SK-N-SH (cell line): ENCODE data around the gene PIK3C2B. TPM values are rescaled to one million over a fixed set of nuclear protein-coding genes. Genes with fewer than 3 reads are reported as not detected.

Experiments
- CTCF ChIA-PET: fragments of 300-600, 350-600 bp; formaldehyde crosslinking; extraction: SDS; loops from one replicate; lab custom pipeline; 2021; lab: Yijun Ruan, JAX
- POLR2A ChIA-PET: fragments of 350-600 bp; sonication (Branson Sonifier 250); formaldehyde crosslinking; extraction: SDS; loops from one replicate; lab custom pipeline; 2020; ENCODE audit warnings: antibody characterized with exemption, inconsistent platforms; lab: Yijun Ruan, JAX
- DNase-seq: peaks from one replicate; pipeline ENCODE4 v3.0.0; 2012
- H2AFZ ChIP-seq: fragments of 200-600 bp; sonication (generic); 2 replicates; pipeline ENCODE4 v1.8.1; 2016; ENCODE audit warnings: antibody characterized with exemption, mild to moderate bottlenecking, low read depth
- H3F3A ChIP-seq: fragments of 200-600 bp; sonication (generic); replicated peaks from 2 replicates; pipeline ENCODE3; 2016; ENCODE audit warnings: antibody characterized with exemption, mild to moderate bottlenecking; ENCODE audit not compliant: insufficient read depth
- H3K27ac ChIP-seq, 2 experiments: fragments of 200-500 bp in 1 of 2; fragments of 200-600 bp in 1 of 2; sonication (Bioruptor generic) in 1 of 2; sonication (generic), shearing (Covaris generic) in 1 of 2; 2 replicates each; pipeline versions ENCODE4 v1.5.1 to v1.6.1; 2014 to 2016; ENCODE audit warnings: low read depth in 2 of 2, inconsistent platforms in 1 of 2, low read length in 1 of 2, mild to moderate bottlenecking in 1 of 2, mixed read lengths in 1 of 2
- H3K27me3 ChIP-seq: fragments of 200-600 bp; sonication (generic), shearing (Covaris generic); 2 replicates; pipeline ENCODE4 v1.6.1; 2016; ENCODE audit warnings: mixed run types; ENCODE audit not compliant: insufficient read depth
- H3K36me3 ChIP-seq, 2 experiments: fragments of 200-500 bp in 1 of 2; fragments of 200-600 bp in 1 of 2; sonication (Bioruptor generic) in 1 of 2; sonication (generic) in 1 of 2; replicated peaks in 1 of 2; 2 replicates each; pipeline versions ENCODE3 to v1.5.1; 2014 to 2016; ENCODE audit warnings: low read length in 1 of 2, mild to moderate bottlenecking in 1 of 2; ENCODE audit not compliant: insufficient read depth in 2 of 2, control insufficient read depth in 1 of 2
- H3K4me1 ChIP-seq, 2 experiments: fragments of 200-500 bp in 1 of 2; fragments of 200-600 bp in 1 of 2; sonication (Bioruptor generic) in 1 of 2; sonication (generic), shearing (Covaris generic) in 1 of 2; 2 replicates each; pipeline versions ENCODE4 v1.5.1 to v1.6.1; 2014 to 2016; ENCODE audit warnings: low read depth in 1 of 2, low read length in 1 of 2, mixed run types in 1 of 2; ENCODE audit not compliant: insufficient read depth in 2 of 2, control insufficient read depth in 1 of 2
- H3K4me2 ChIP-seq: fragments of 200-600 bp; sonication (generic), shearing (Covaris generic); 2 replicates; pipeline ENCODE4 v1.6.1; 2017; ENCODE audit warnings: mixed run types
- H3K4me3 ChIP-seq, 2 experiments: fragments of 200-500 bp in 1 of 2; fragments of 200-600 bp in 1 of 2; sonication (Bioruptor generic) in 1 of 2; sonication (generic), shearing (Covaris generic) in 1 of 2; 2 replicates each; pipeline versions ENCODE4 v1.5.1 to v1.8.1; 2014 to 2016; ENCODE audit warnings: low read depth in 2 of 2, inconsistent platforms in 1 of 2, low read length in 1 of 2, mild to moderate bottlenecking in 1 of 2, mixed read lengths in 1 of 2, moderate library complexity in 1 of 2
- H3K79me2 ChIP-seq: fragments of 200-600 bp; sonication (generic); 2 replicates; pipeline ENCODE4 v1.8.1; 2017; ENCODE audit warnings: mild to moderate bottlenecking; ENCODE audit not compliant: insufficient read depth
- H3K9ac ChIP-seq: fragments of 200-600 bp; sonication (generic); 2 replicates; pipeline ENCODE4 v1.6.1; 2017; ENCODE audit warnings: mixed run types
- H3K9me2 ChIP-seq: fragments of 200-600 bp; sonication (generic); 2 replicates; pipeline ENCODE4 v1.6.1; 2017; ENCODE audit warnings: mixed run types
- H3K9me3 ChIP-seq: fragments of 200-600 bp; sonication (generic); 2 replicates; pipeline ENCODE4 v1.6.1; 2017; ENCODE audit warnings: mixed run types, mild to moderate bottlenecking, moderate library complexity
- H4K20me1 ChIP-seq: fragments of 200-600 bp; sonication (generic); 2 replicates; pipeline ENCODE4 v1.6.1; 2017; ENCODE audit warnings: mild to moderate bottlenecking, mixed run types; ENCODE audit not compliant: insufficient read depth
- CTCF ChIP-seq: fragments of 200-600 bp; sonication (generic); IDR thresholded peaks from 2 replicates; pipeline ENCODE4 v1.6.1; 2017; ENCODE audit warnings: antibody characterized with exemption, mild to moderate bottlenecking, moderate library complexity
- ELF1 ChIP-seq: IDR thresholded peaks from 2 replicates; pipeline ENCODE4 v1.4.0; 2012
- EZH2phosphoT487 ChIP-seq: fragments of 200-600 bp; sonication (generic); IDR thresholded peaks from 2 replicates; pipeline ENCODE4 v1.6.1; 2017; ENCODE audit warnings: low read depth, mixed run types, mild to moderate bottlenecking, antibody characterized with exemption, moderate library complexity, borderline replicate concordance
- FOSL2 ChIP-seq: IDR thresholded peaks from 2 replicates; pipeline ENCODE4 v1.4.0; 2012; ENCODE audit warnings: low read depth, mild to moderate bottlenecking, moderate library complexity, borderline replicate concordance
- FOXJ3 ChIP-seq: sonication (generic); formaldehyde crosslinking; IDR thresholded peaks from 2 replicates; pipeline ENCODE4 v1.5.1; 2020; ENCODE audit warnings: mild to moderate bottlenecking, missing genetic modification reagents
- FOXM1 ChIP-seq: IDR thresholded peaks from 2 replicates; pipeline ENCODE4 v1.4.0; 2012; ENCODE audit warnings: low read depth, mild to moderate bottlenecking
- IRF3 ChIP-seq: fragments of 150-350 bp; IDR thresholded peaks from 2 replicates; pipeline ENCODE4 v1.6.1; 2016; ENCODE audit warnings: mild to moderate bottlenecking, low read depth, low read length
- JUND ChIP-seq: IDR thresholded peaks from 2 replicates; pipeline ENCODE4 v1.4.0; 2012
- MAX ChIP-seq: IDR thresholded peaks from 2 replicates; pipeline ENCODE4 v1.4.0; 2012; ENCODE audit warnings: low read depth
- MEF2A ChIP-seq: IDR thresholded peaks from 2 replicates; pipeline ENCODE4 v1.4.0; 2012; ENCODE audit warnings: low read depth, borderline replicate concordance
- NRF1 ChIP-seq: IDR thresholded peaks from 2 replicates; pipeline ENCODE4 v1.6.1; 2012; ENCODE audit warnings: low read depth, mild to moderate bottlenecking, low read length
- RAD21 ChIP-seq: IDR thresholded peaks from 2 replicates; pipeline ENCODE4 v1.6.1; 2012; ENCODE audit warnings: mild to moderate bottlenecking, low read length
- RCOR1 ChIP-seq: fragments of 150-350 bp; IDR thresholded peaks from 2 replicates; pipeline ENCODE4 v1.6.1; 2017; ENCODE audit warnings: antibody characterized with exemption, low read length
- RFX5 ChIP-seq: IDR thresholded peaks from 2 replicates; pipeline ENCODE4 v1.6.1; 2012; ENCODE audit warnings: mild to moderate bottlenecking, improper control_type of control experiment, low read length
- RXRA ChIP-seq: IDR thresholded peaks from 2 replicates; pipeline ENCODE4 v1.4.0; 2012; ENCODE audit warnings: low read depth, mild to moderate bottlenecking, borderline replicate concordance
- SMC3 ChIP-seq: IDR thresholded peaks from 2 replicates; pipeline ENCODE4 v1.6.1; 2012; ENCODE audit warnings: low read depth, low read length, improper control_type of control experiment
- TAF1 ChIP-seq: IDR thresholded peaks from 2 replicates; pipeline ENCODE4 v1.6.1; 2012; ENCODE audit warnings: low read depth, mild to moderate bottlenecking, low read length, moderate library complexity, borderline replicate concordance
- TEAD4 ChIP-seq: IDR thresholded peaks from 2 replicates; pipeline ENCODE4 v1.4.0; 2012; ENCODE audit warnings: mild to moderate bottlenecking, borderline replicate concordance; ENCODE audit not compliant: insufficient read depth
- USF1 ChIP-seq: IDR thresholded peaks from 2 replicates; pipeline ENCODE4 v1.4.0; 2012; ENCODE audit warnings: low read depth, borderline replicate concordance
- YY1 ChIP-seq: IDR thresholded peaks from 2 replicates; pipeline ENCODE4 v1.4.0; 2012; ENCODE audit warnings: low read depth, mild to moderate bottlenecking
- ZBTB33 ChIP-seq: IDR thresholded peaks from 2 replicates; pipeline ENCODE4 v1.4.0; 2012; ENCODE audit warnings: low read depth, borderline replicate concordance
- WGBS: methylation state at CpG from one replicate; pipeline ENCODE4 v1.1.6; 2017; ENCODE audit warnings: low lambda C conversion rate; 5-methylcytosine and 5-hydroxymethylcytosine counted together
- polyA plus RNA-seq, 3 experiments: library from polyadenylated mRNA; depleted of rRNA; stranded (reverse); fragments of >200 nt; gene quantifications; 2 replicates each; pipeline ENCODE4 v1.2.3, GENCODE V29; 2012

The PIK3C2B gene
- polyA plus RNA-seq, 1 of the 3 experiments (the other 2 are of a cell fraction): 6.5 TPM

- ChIA-PET CTCF (interaction anchor here (0.9 to 35.1 kb wide), 20 partner anchors 12 to 362 kb away, joined by 3 to 1005 read pairs (median 6); partner anchors contain the start of gene PIK3C2B), POLR2A (interaction anchor here (1.6 kb wide), 1 partner anchor 48 kb away, joined by 3 read pairs; no protein-coding TSS in a partner anchor)
- TF ChIP-seq IRF3 (no peak), MAX (no peak), FOSL2 (no peak), EZH2phosphoT487 (no peak), NRF1 (no peak), FOXJ3 (no peak), CTCF (peak; percentile 38), TEAD4 (no peak), ELF1 (no peak), SMC3 (peak; percentile 34; the same call in 1 of the 2 replicates), RXRA (no peak), FOXM1 (no peak), ZBTB33 (no peak), TAF1 (no peak), USF1 (no peak), RAD21 (peak; percentile 18; the same call in 1 of the 2 replicates), YY1 (no peak), RFX5 (no peak), RCOR1 (no peak), MEF2A (no peak), JUND (no peak)
Measured at GRCh38 chr1:204445860-204446412, 48.7 kb downstream of the PIK3C2B start.

More at GRCh38 chr1:204445860-204446412, 48.7 kb downstream of the PIK3C2B start:
- H3K79me2 ChIP-seq: no peaks in the 10 kb centered on the region
- H3K4me3 ChIP-seq: no peak overlapping the region; a peak in 1 of 4 replicates
- WGBS: 75% methylated on average over 5 of the region's 11 CpGs
- no peaks in the 10 kb centered on the region; a peak in 1 of 4 replicates for H3K4me1 ChIP-seq
- H4K20me1 ChIP-seq: no peaks in the 10 kb centered on the region
- no peak overlapping the region for H3K27ac ChIP-seq
- peaks cover 0 to 24% of the 10 kb centered on the region in 2 experiments for H3K36me3 ChIP-seq
- no peaks in the 10 kb centered on the region for H3K9me2 ChIP-seq
- no peaks in the 10 kb centered on the region for H3K9me3 ChIP-seq
- no peak overlapping the region for H2AFZ ChIP-seq
- H3K9ac ChIP-seq: no peak overlapping the region
- H3K4me2 ChIP-seq: no peak overlapping the region
- H3F3A ChIP-seq: no peaks in the 10 kb centered on the region
- peak; percentile 63 for DNase-seq
- H3K27me3 ChIP-seq: no peaks in the 10 kb centered on the region
